ENCODE data around the gene PTDSS2.
"Not testable (repeated sequence)": the region's sequence is repeated elsewhere in the genome, so short reads cannot be mapped to it uniquely, and the experiment has no call there.

PTDSS2 gene

GRCh38 chr11:420054-420910 lies 29.8 kb upstream of the PTDSS2 start:
- H3K4me1 Mint-ChIP-seq = peaks cover 13% of the 10 kb centered on the region
- no peak overlapping the region for H3K4me3 Mint-ChIP-seq
- H3K9me3 Mint-ChIP-seq = no peaks in the 10 kb centered on the region
- ATAC-seq (no peak), DNase-seq (no peak)
- no peaks in the 10 kb centered on the region for H3K27me3 Mint-ChIP-seq
- H3K27ac Mint-ChIP-seq = no peak overlapping the region

GRCh38 chr11:420911-421321 lies 29.2 kb upstream of the PTDSS2 start:
- Mint-ChIP-seq H3K4me1 (peaks cover 6% of the 10 kb centered on the region), H3K27me3 (no peaks in the 10 kb centered on the region), H3K4me3 (no peak overlapping the region), H3K27ac (no peak overlapping the region), H3K9me3 (no peaks in the 10 kb centered on the region)
- DNase-seq (no peak), ATAC-seq (no peak)

GRCh38 chr11:422249-422656 lies 27.8 kb upstream of the PTDSS2 start:
- no peak overlapping the region for H3K4me3 Mint-ChIP-seq
- no peak for ATAC-seq
- no peak for DNase-seq
- no peaks in the 10 kb centered on the region for H3K27me3 Mint-ChIP-seq
- peak overlapping the region in 1 of 2 donors; percentile 80 for H3K27ac Mint-ChIP-seq
- no peaks in the 10 kb centered on the region for H3K9me3 Mint-ChIP-seq
- H3K4me1 Mint-ChIP-seq = no peaks in the 10 kb centered on the region

GRCh38 chr11:424232-424631 lies 25.8 kb upstream of the PTDSS2 start:
- Mint-ChIP-seq H3K9me3 (no peaks in the 10 kb centered on the region), H3K4me3 (no peak overlapping the region), H3K27ac (peak overlapping the region in 1 of 2 donors; percentile 51), H3K4me1 (no peaks in the 10 kb centered on the region), H3K27me3 (no peaks in the 10 kb centered on the region)
- no peak for ATAC-seq
- no peak for DNase-seq

GRCh38 chr11:424766-425165 lies 25.3 kb upstream of the PTDSS2 start:
- not testable (repeated sequence) for H3K4me3 Mint-ChIP-seq, ATAC-seq, H3K4me1 Mint-ChIP-seq, H3K27me3 Mint-ChIP-seq, DNase-seq, H3K9me3 Mint-ChIP-seq
- H3K27ac Mint-ChIP-seq = peak overlapping the region in 1 of 2 donors; percentile 51

- no peak for DNase-seq
- no peaks in the 10 kb centered on the region for H3K4me1 Mint-ChIP-seq
- H3K4me3 Mint-ChIP-seq = no peak overlapping the region
- no peaks in the 10 kb centered on the region for H3K9me3 Mint-ChIP-seq
- H3K27me3 Mint-ChIP-seq = no peaks in the 10 kb centered on the region
- no peak for ATAC-seq
- H3K27ac Mint-ChIP-seq = no peak overlapping the region
These were observed 24.8 kb upstream of the PTDSS2 start for GRCh38 chr11:425301-425700.

GRCh38 chr11:426851-427250 lies 23.2 kb upstream of the PTDSS2 start:
- H3K4me3 Mint-ChIP-seq = no peak overlapping the region
- no peak overlapping the region for H3K27ac Mint-ChIP-seq
- ATAC-seq = no peak
- H3K27me3 Mint-ChIP-seq = no peaks in the 10 kb centered on the region
- H3K4me1 Mint-ChIP-seq = no peaks in the 10 kb centered on the region
- no peaks in the 10 kb centered on the region for H3K9me3 Mint-ChIP-seq
- DNase-seq = no peak

GRCh38 chr11:428295-428694 lies 21.8 kb upstream of the PTDSS2 start:
- H3K27ac Mint-ChIP-seq = no peak overlapping the region
- no peaks in the 10 kb centered on the region for H3K9me3 Mint-ChIP-seq
- H3K4me1 Mint-ChIP-seq = no peaks in the 10 kb centered on the region
- DNase-seq = no peak
- no peak overlapping the region for H3K4me3 Mint-ChIP-seq
- peak; percentile 15 for ATAC-seq
- no peaks in the 10 kb centered on the region for H3K27me3 Mint-ChIP-seq

GRCh38 chr11:429391-429790 lies 20.7 kb upstream of the PTDSS2 start:
- no peak for DNase-seq
- no peak for ATAC-seq
- H3K4me1 Mint-ChIP-seq = no peaks in the 10 kb centered on the region
- H3K4me3 Mint-ChIP-seq = no peak overlapping the region
- H3K9me3 Mint-ChIP-seq = no peaks in the 10 kb centered on the region
- no peaks in the 10 kb centered on the region for H3K27me3 Mint-ChIP-seq
- H3K27ac Mint-ChIP-seq = no peak overlapping the region

- Mint-ChIP-seq H3K4me1 (no peaks in the 10 kb centered on the region), H3K9me3 (no peaks in the 10 kb centered on the region), H3K4me3 (no peak overlapping the region), H3K27ac (no peak overlapping the region), H3K27me3 (no peaks in the 10 kb centered on the region)
- no peak for DNase-seq
- ATAC-seq = no peak
These were observed 20.1 kb upstream of the PTDSS2 start for GRCh38 chr11:429931-430456.

GRCh38 chr11:431921-432320 lies 18.2 kb upstream of the PTDSS2 start:
- H3K27me3 Mint-ChIP-seq = no peaks in the 10 kb centered on the region
- peak; percentile 22 for ATAC-seq
- H3K27ac Mint-ChIP-seq = no peak overlapping the region
- no peaks in the 10 kb centered on the region for H3K9me3 Mint-ChIP-seq
- H3K4me1 Mint-ChIP-seq = no peaks in the 10 kb centered on the region
- no peak for DNase-seq
- H3K4me3 Mint-ChIP-seq = no peak overlapping the region

GRCh38 chr11:432501-433100 lies 17.5 kb upstream of the PTDSS2 start:
- DNase-seq = no peak
- H3K27ac Mint-ChIP-seq = no peak overlapping the region
- no peak overlapping the region for H3K4me3 Mint-ChIP-seq
- ATAC-seq = no peak
- H3K27me3 Mint-ChIP-seq = no peaks in the 10 kb centered on the region
- peaks cover 5% of the 10 kb centered on the region for H3K4me1 Mint-ChIP-seq
- H3K9me3 Mint-ChIP-seq = no peaks in the 10 kb centered on the region

- Mint-ChIP-seq H3K27ac (no peak overlapping the region), H3K9me3 (no peaks in the 10 kb centered on the region), H3K27me3 (no peaks in the 10 kb centered on the region), H3K4me3 (no peak overlapping the region), H3K4me1 (peaks cover 10% of the 10 kb centered on the region)
- ATAC-seq = no peak
- no peak for DNase-seq
These were observed 17.0 kb upstream of the PTDSS2 start for GRCh38 chr11:433111-433510.

GRCh38 chr11:433641-434040 lies 16.4 kb upstream of the PTDSS2 start:
- no peaks in the 10 kb centered on the region for H3K27me3 Mint-ChIP-seq
- H3K27ac Mint-ChIP-seq = no peak overlapping the region
- DNase-seq (no peak), ATAC-seq (peak; percentile 26)
- H3K4me1 Mint-ChIP-seq = peaks cover 16% of the 10 kb centered on the region
- no peak overlapping the region for H3K4me3 Mint-ChIP-seq
- H3K9me3 Mint-ChIP-seq = no peaks in the 10 kb centered on the region

GRCh38 chr11:434496-434895 lies 15.6 kb upstream of the PTDSS2 start:
- no peaks in the 10 kb centered on the region for H3K9me3 Mint-ChIP-seq
- H3K27ac Mint-ChIP-seq = no peak overlapping the region

GRCh38 chr11:434999-435740 lies 14.9 kb upstream of the PTDSS2 start:
- not testable (repeated sequence) for H3K9me3 Mint-ChIP-seq, H3K4me3 Mint-ChIP-seq, H3K27me3 Mint-ChIP-seq, H3K27ac Mint-ChIP-seq, ATAC-seq, DNase-seq
- peaks cover 29% of the 10 kb centered on the region for H3K4me1 Mint-ChIP-seq

More at GRCh38 chr11:434496-434895, 15.6 kb upstream of the PTDSS2 start:
- no peaks in the 10 kb centered on the region for H3K27me3 Mint-ChIP-seq
- peaks cover 23% of the 10 kb centered on the region for H3K4me1 Mint-ChIP-seq
- DNase-seq = no peak
- ATAC-seq = no peak
- H3K4me3 Mint-ChIP-seq = no peak overlapping the region
